ENCODE results near the gene C17orf50.
A peak's percentile ranks its signal among the peaks of the same experiment; 100 is the strongest.

The C17orf50 gene

GRCh38 chr17:35795871-35796265 lies 35.2 kb downstream of the C17orf50 start:
- Histone ChIP-seq H3K4me3 (ENCODE audit: insufficient read depth, low read depth, low read length, poor library complexity, severe bottlenecking) (peak overlapping the region; percentile 62), H3K27me3 (replicated peaks; ENCODE audit: control insufficient read depth, insufficient read depth, low read length, poor library complexity, severe bottlenecking) (peaks cover 9% of the 10 kb centered on the region), H3K4me1 (ENCODE audit: control insufficient read depth, insufficient read depth, low read length, poor library complexity, severe bottlenecking) (peaks cover 10% of the 10 kb centered on the region), H3K9me3 (ENCODE audit: control insufficient read depth, low read length) (no peaks in the 10 kb centered on the region), H3K36me3 (ENCODE audit: control insufficient read depth, insufficient read depth, low read length) (no peaks in the 10 kb centered on the region), H3K27ac (ENCODE audit: insufficient read depth, low read length, poor library complexity, severe bottlenecking) (no peak overlapping the region)
- no peak for DNase-seq

GRCh38 chr17:35796942-35797341 lies 36.3 kb downstream of the C17orf50 start:
- Histone ChIP-seq H3K27ac (ENCODE audit: insufficient read depth, low read length, poor library complexity, severe bottlenecking) (no peak overlapping the region), H3K27me3 (replicated peaks; ENCODE audit: control insufficient read depth, insufficient read depth, low read length, poor library complexity, severe bottlenecking) (peaks cover 9% of the 10 kb centered on the region), H3K4me1 (ENCODE audit: control insufficient read depth, insufficient read depth, low read length, poor library complexity, severe bottlenecking) (peaks cover 10% of the 10 kb centered on the region), H3K9me3 (ENCODE audit: control insufficient read depth, low read length) (no peaks in the 10 kb centered on the region), H3K4me3 (ENCODE audit: insufficient read depth, low read depth, low read length, poor library complexity, severe bottlenecking) (no peak overlapping the region), H3K36me3 (ENCODE audit: control insufficient read depth, insufficient read depth, low read length) (no peaks in the 10 kb centered on the region)
- DNase-seq, result no peak

- H3K4me1 ChIP-seq (ENCODE audit: control insufficient read depth, insufficient read depth, low read length, poor library complexity, severe bottlenecking), result peaks cover 10% of the 10 kb centered on the region
- H3K4me3 ChIP-seq (ENCODE audit: insufficient read depth, low read depth, low read length, poor library complexity, severe bottlenecking), result no peak overlapping the region
- H3K9me3 ChIP-seq (ENCODE audit: control insufficient read depth, low read length), result no peaks in the 10 kb centered on the region
- no peaks in the 10 kb centered on the region for H3K36me3 ChIP-seq (ENCODE audit: control insufficient read depth, insufficient read depth, low read length)
- DNase-seq, result no peak
- H3K27ac ChIP-seq (ENCODE audit: insufficient read depth, low read length, poor library complexity, severe bottlenecking), result no peak overlapping the region
- peaks cover 9% of the 10 kb centered on the region for H3K27me3 ChIP-seq (replicated peaks; ENCODE audit: control insufficient read depth, insufficient read depth, low read length, poor library complexity, severe bottlenecking)
Measured at GRCh38 chr17:35797370-35797769, 36.7 kb downstream of the C17orf50 start.

GRCh38 chr17:35797918-35798317 lies 37.2 kb downstream of the C17orf50 start:
- H3K4me1 ChIP-seq (ENCODE audit: control insufficient read depth, insufficient read depth, low read length, poor library complexity, severe bottlenecking), result peaks cover 10% of the 10 kb centered on the region
- peaks cover 9% of the 10 kb centered on the region for H3K27me3 ChIP-seq (replicated peaks; ENCODE audit: control insufficient read depth, insufficient read depth, low read length, poor library complexity, severe bottlenecking)
- no peaks in the 10 kb centered on the region for H3K9me3 ChIP-seq (ENCODE audit: control insufficient read depth, low read length)
- no peak for DNase-seq
- no peak overlapping the region for H3K27ac ChIP-seq (ENCODE audit: insufficient read depth, low read length, poor library complexity, severe bottlenecking)
- no peaks in the 10 kb centered on the region for H3K36me3 ChIP-seq (ENCODE audit: control insufficient read depth, insufficient read depth, low read length)
- H3K4me3 ChIP-seq (ENCODE audit: insufficient read depth, low read depth, low read length, poor library complexity, severe bottlenecking), result no peak overlapping the region

- no peaks in the 10 kb centered on the region for H3K36me3 ChIP-seq (ENCODE audit: control insufficient read depth, insufficient read depth, low read length)
- peaks cover 7% of the 10 kb centered on the region for H3K4me1 ChIP-seq (ENCODE audit: control insufficient read depth, insufficient read depth, low read length, poor library complexity, severe bottlenecking)
- H3K27me3 ChIP-seq (replicated peaks; ENCODE audit: control insufficient read depth, insufficient read depth, low read length, poor library complexity, severe bottlenecking), result peaks cover 3% of the 10 kb centered on the region
- H3K27ac ChIP-seq (ENCODE audit: insufficient read depth, low read length, poor library complexity, severe bottlenecking), result no peak overlapping the region
- H3K9me3 ChIP-seq (ENCODE audit: control insufficient read depth, low read length), result no peaks in the 10 kb centered on the region
- H3K4me3 ChIP-seq (ENCODE audit: insufficient read depth, low read depth, low read length, poor library complexity, severe bottlenecking), result no peak overlapping the region
- no peak for DNase-seq
Measured at GRCh38 chr17:35799942-35800341, 39.3 kb downstream of the C17orf50 start.

- no peaks in the 10 kb centered on the region for H3K27me3 ChIP-seq (replicated peaks; ENCODE audit: control insufficient read depth, insufficient read depth, low read length, poor library complexity, severe bottlenecking)
- H3K4me1 ChIP-seq (ENCODE audit: control insufficient read depth, insufficient read depth, low read length, poor library complexity, severe bottlenecking), result no peaks in the 10 kb centered on the region
- no peak for DNase-seq
- no peaks in the 10 kb centered on the region for H3K36me3 ChIP-seq (ENCODE audit: control insufficient read depth, insufficient read depth, low read length)
- H3K27ac ChIP-seq (ENCODE audit: insufficient read depth, low read length, poor library complexity, severe bottlenecking), result no peak overlapping the region
- no peaks in the 10 kb centered on the region for H3K9me3 ChIP-seq (ENCODE audit: control insufficient read depth, low read length)
- no peak overlapping the region for H3K4me3 ChIP-seq (ENCODE audit: insufficient read depth, low read depth, low read length, poor library complexity, severe bottlenecking)
Measured at GRCh38 chr17:35801583-35802224, 41.0 kb downstream of the C17orf50 start.

GRCh38 chr17:35804658-35805192 lies 44.0 kb downstream of the C17orf50 start:
- DNase-seq, result peak in 2 of 3 donors; percentile 9 to 22
- Histone ChIP-seq H3K36me3 (ENCODE audit: control insufficient read depth, insufficient read depth, low read length) (no peaks in the 10 kb centered on the region), H3K27me3 (replicated peaks; ENCODE audit: control insufficient read depth, insufficient read depth, low read length, poor library complexity, severe bottlenecking) (no peaks in the 10 kb centered on the region), H3K9me3 (ENCODE audit: control insufficient read depth, low read length) (no peaks in the 10 kb centered on the region), H3K27ac (ENCODE audit: insufficient read depth, low read length, poor library complexity, severe bottlenecking) (no peak overlapping the region), H3K4me1 (ENCODE audit: control insufficient read depth, insufficient read depth, low read length, poor library complexity, severe bottlenecking) (peaks cover under 1% of the 10 kb centered on the region), H3K4me3 (ENCODE audit: insufficient read depth, low read depth, low read length, poor library complexity, severe bottlenecking) (no peak overlapping the region)

GRCh38 chr17:35807371-35808144 lies 46.9 kb downstream of the C17orf50 start:
- Histone ChIP-seq H3K4me1 (ENCODE audit: control insufficient read depth, insufficient read depth, low read length, poor library complexity, severe bottlenecking) (peaks cover 18% of the 10 kb centered on the region), H3K9me3 (ENCODE audit: control insufficient read depth, low read length) (no peaks in the 10 kb centered on the region), H3K27ac (ENCODE audit: insufficient read depth, low read length, poor library complexity, severe bottlenecking) (peak overlapping the region; percentile 87)

GRCh38 chr17:35808240-35808961 lies 47.7 kb downstream of the C17orf50 start:
- Histone ChIP-seq H3K9me3 (ENCODE audit: control insufficient read depth, low read length) (no peaks in the 10 kb centered on the region), H3K4me1 (ENCODE audit: control insufficient read depth, insufficient read depth, low read length, poor library complexity, severe bottlenecking) (peaks cover 18% of the 10 kb centered on the region), H3K4me3 (ENCODE audit: insufficient read depth, low read depth, low read length, poor library complexity, severe bottlenecking) (peak overlapping the region; percentile 75), H3K27ac (ENCODE audit: insufficient read depth, low read length, poor library complexity, severe bottlenecking) (peak overlapping the region; percentile 87), H3K36me3 (ENCODE audit: control insufficient read depth, insufficient read depth, low read length) (no peaks in the 10 kb centered on the region), H3K27me3 (replicated peaks; ENCODE audit: control insufficient read depth, insufficient read depth, low read length, poor library complexity, severe bottlenecking) (no peaks in the 10 kb centered on the region)
- DNase-seq, result no peak

More at GRCh38 chr17:35807371-35808144, 46.9 kb downstream of the C17orf50 start:
- DNase-seq, result no peak
- H3K27me3 ChIP-seq (replicated peaks; ENCODE audit: control insufficient read depth, insufficient read depth, low read length, poor library complexity, severe bottlenecking), result no peaks in the 10 kb centered on the region
- no peak overlapping the region for H3K4me3 ChIP-seq (ENCODE audit: insufficient read depth, low read depth, low read length, poor library complexity, severe bottlenecking)
- H3K36me3 ChIP-seq (ENCODE audit: control insufficient read depth, insufficient read depth, low read length), result no peaks in the 10 kb centered on the region

Data from effector memory CD4-positive, alpha-beta T cell (primary cell).